Measurements from ENCODE around the gene CHMP4A.

- TF ChIP-seq CTCF (IDR thresholded peaks at IDR 0.05; ENCODE audit: poor library complexity) (peak; percentile 68), EZH2 (IDR thresholded peaks at IDR 0.05; ENCODE audit: borderline replicate concordance) (no peak), EZH2phosphoT487 (IDR thresholded peaks at IDR 0.05; ENCODE audit: low read depth, severe bottlenecking, unreplicated experiment) (no peak)
These were observed 2.4 kb upstream of the CHMP4A start, which contains the start of gene MDP1 for GRCh38 chr14:24215495-24216344.
